D721Med (cell line): Measurements from ENCODE around the gene NEMP2.

Source experiments
- DNase-seq: peaks from one replicate; pipeline ENCODE4 v3.0.0; 2011; ENCODE audit warnings: low spot score; ENCODE audit not compliant: insufficient read length
- FAIRE-seq: peaks from 2 replicates; lab custom pipeline; 2011; peaks lifted over from hg19 to GRCh38; lab: Jason Lieb, UNC
- CTCF ChIP-seq: IDR thresholded peaks from 2 replicates; pipeline ENCODE4 v1.5.1; 2012; ENCODE audit warnings: mild to moderate bottlenecking, control low read depth; ENCODE audit not compliant: insufficient read depth; ENCODE audit errors: missing control alignments

The NEMP2 gene

GRCh38 chr2:190456833-190457232 is 77.7 kb downstream of the NEMP2 start:
- no peak for TF ChIP-seq CTCF
- DNase-seq, result no peak
- FAIRE-seq, result no peak

GRCh38 chr2:190455358-190456095 is 79.0 kb downstream of the NEMP2 start:
- DNase-seq (no peak), FAIRE-seq (no peak)
- no peak for TF ChIP-seq CTCF

GRCh38 chr2:190454795-190455194 is 79.7 kb downstream of the NEMP2 start:
- no peak for FAIRE-seq
- TF ChIP-seq CTCF, result no peak
- DNase-seq, result no peak
